Activated T-cell treated with anti-CD3 and anti-CD28 coated beads, Interleukin-2, amount 50 U/mL, for 24 hours (primary cell): ENCODE results near the gene ALG2.

Source experiments
- DNase-seq: peaks from one replicate; pipeline ENCODE4 v3.0.0-alpha.2; 2020
- H3K27ac Mint-ChIP-seq: 2 replicates; pipeline ENCODE4 v1.8.0; 2020; ENCODE audit warnings: mild to moderate bottlenecking, mixed read lengths
- H3K27me3 Mint-ChIP-seq: 2 replicates; pipeline ENCODE4 v1.8.0; 2020; ENCODE audit warnings: mixed read lengths
- H3K36me3 Mint-ChIP-seq: 2 replicates; pipeline ENCODE4 v1.8.0; 2020; ENCODE audit warnings: low read depth, mixed read lengths
- H3K4me1 Mint-ChIP-seq: 2 replicates; pipeline ENCODE4 v1.8.0; 2020; ENCODE audit warnings: low read depth, mixed read lengths
- H3K4me3 Mint-ChIP-seq: 2 replicates; pipeline ENCODE4 v1.8.0; 2020; ENCODE audit warnings: mild to moderate bottlenecking, moderate library complexity, mixed read lengths
- H3K9me3 Mint-ChIP-seq: 2 replicates; pipeline ENCODE4 v1.8.0; 2020; ENCODE audit warnings: mixed read lengths

Gene ALG2

DNA sequence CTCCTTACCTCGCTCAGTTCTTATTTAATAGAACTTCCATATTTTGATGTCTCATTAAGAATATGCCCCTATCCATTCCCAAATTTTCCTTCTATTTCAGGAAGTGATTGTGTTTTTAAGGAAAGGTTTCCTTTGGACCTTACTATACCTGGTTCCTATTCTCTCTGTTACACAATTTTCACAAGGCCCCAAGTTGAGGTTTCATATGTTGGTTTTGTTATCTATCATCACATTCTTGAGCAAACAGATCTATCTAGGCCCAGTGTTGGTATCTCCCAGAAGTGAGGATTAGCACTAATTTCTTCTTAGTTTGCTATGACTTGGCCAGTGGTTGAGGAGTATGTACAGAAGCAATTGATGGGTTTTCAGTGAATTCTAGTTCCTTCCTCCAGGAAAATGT is 41.5 kb downstream of the ALG2 start:
- peaks cover 60% of the 10 kb centered on the region for H3K4me1 Mint-ChIP-seq
- no peaks in the 10 kb centered on the region for H3K36me3 Mint-ChIP-seq
- H3K4me3 Mint-ChIP-seq, result no peak overlapping the region
- no peaks in the 10 kb centered on the region for H3K9me3 Mint-ChIP-seq
- H3K27me3 Mint-ChIP-seq, result no peaks in the 10 kb centered on the region
- peak overlapping the region; percentile 82 for H3K27ac Mint-ChIP-seq
- DNase-seq, result no peak

DNA sequence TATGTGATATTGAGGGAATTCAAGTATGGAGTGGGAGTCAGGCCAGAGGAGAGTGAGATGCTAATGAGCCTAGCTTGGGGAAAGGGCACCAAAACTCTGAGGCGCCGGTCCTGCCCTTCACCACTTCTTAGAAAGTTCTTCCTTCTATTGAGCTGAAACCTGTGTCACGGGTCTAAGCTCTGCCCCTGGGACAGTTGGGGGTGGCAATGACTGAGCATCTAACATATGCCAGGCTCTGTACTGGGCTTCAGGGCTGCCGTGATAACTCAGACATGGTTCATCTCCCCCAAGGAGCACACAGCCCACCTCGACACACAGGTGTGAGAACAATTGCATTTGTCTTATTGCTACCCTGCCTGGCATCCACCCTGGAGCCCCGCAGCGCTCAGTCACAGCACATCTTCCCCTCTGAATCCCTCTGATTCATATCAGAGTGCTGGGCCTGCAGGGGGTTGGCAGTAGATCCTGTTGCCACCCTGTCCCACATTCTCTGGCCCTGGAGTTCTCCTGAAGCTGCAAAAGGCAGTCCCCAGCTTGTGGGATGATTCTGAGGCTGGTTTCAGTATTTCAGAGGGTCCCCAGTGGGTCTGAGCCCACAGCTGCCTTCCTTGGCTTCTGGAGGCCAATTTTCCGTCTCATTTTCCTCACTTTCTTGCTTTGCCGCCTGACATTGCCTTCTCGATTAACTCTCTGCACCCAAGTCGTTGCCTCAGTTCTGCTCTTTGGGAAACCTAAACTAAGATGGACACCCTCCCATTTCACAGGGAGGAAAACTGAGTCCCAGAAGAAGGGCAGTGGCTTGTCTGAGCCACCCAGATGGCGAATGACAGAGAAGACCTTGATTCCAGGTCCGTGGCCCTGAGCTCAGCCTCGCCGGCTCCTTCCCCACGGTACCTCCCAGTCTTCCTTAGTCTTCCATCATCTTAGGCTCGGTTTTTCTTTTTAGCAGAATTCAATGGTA is 42.5 kb downstream of the ALG2 start:
- Mint-ChIP-seq H3K9me3 (no peaks in the 10 kb centered on the region), H3K4me3 (no peak overlapping the region), H3K36me3 (no peaks in the 10 kb centered on the region), H3K27ac (no peak overlapping the region), H3K27me3 (no peaks in the 10 kb centered on the region), H3K4me1 (peaks cover 53% of the 10 kb centered on the region)
- no peak for DNase-seq

GRCh38 chr9:99177576-99178366 is 44.0 kb downstream of the ALG2 start:
- DNase-seq, result no peak
- no peak overlapping the region for H3K4me3 Mint-ChIP-seq
- no peaks in the 10 kb centered on the region for H3K9me3 Mint-ChIP-seq
- H3K27ac Mint-ChIP-seq, result no peak overlapping the region
- peaks cover 48% of the 10 kb centered on the region for H3K4me1 Mint-ChIP-seq
- H3K36me3 Mint-ChIP-seq, result no peaks in the 10 kb centered on the region
- H3K27me3 Mint-ChIP-seq, result peaks cover 4% of the 10 kb centered on the region

DNA sequence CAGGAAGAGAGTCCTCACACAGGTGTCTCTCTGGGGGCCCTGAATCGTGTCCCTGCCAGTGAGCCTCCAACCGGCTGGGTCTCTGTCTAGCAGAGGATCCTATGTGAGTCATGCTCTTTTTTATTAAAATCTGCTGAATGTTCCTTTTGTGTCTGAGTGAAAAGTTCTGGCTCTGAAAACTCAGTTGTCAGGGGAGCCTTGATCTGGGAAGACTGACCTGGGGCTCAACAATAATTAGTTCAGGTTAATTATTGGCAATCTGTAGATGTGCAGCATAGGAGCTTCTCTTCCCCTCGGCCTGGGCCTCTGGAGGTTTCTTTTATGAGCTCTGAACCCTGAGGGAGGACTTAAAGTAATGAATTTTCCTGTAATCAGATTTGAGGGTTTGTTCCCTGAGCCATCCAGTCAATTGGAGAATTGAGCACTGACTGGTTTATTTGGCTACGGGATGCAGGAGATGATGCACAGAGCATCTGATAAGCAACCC is 45.2 kb downstream of the ALG2 start:
- peaks cover 10% of the 10 kb centered on the region for H3K27me3 Mint-ChIP-seq
- DNase-seq, result no peak
- peaks cover 36% of the 10 kb centered on the region for H3K4me1 Mint-ChIP-seq
- H3K4me3 Mint-ChIP-seq, result no peak overlapping the region
- H3K36me3 Mint-ChIP-seq, result no peaks in the 10 kb centered on the region
- no peak overlapping the region for H3K27ac Mint-ChIP-seq
- H3K9me3 Mint-ChIP-seq, result no peaks in the 10 kb centered on the region

DNA sequence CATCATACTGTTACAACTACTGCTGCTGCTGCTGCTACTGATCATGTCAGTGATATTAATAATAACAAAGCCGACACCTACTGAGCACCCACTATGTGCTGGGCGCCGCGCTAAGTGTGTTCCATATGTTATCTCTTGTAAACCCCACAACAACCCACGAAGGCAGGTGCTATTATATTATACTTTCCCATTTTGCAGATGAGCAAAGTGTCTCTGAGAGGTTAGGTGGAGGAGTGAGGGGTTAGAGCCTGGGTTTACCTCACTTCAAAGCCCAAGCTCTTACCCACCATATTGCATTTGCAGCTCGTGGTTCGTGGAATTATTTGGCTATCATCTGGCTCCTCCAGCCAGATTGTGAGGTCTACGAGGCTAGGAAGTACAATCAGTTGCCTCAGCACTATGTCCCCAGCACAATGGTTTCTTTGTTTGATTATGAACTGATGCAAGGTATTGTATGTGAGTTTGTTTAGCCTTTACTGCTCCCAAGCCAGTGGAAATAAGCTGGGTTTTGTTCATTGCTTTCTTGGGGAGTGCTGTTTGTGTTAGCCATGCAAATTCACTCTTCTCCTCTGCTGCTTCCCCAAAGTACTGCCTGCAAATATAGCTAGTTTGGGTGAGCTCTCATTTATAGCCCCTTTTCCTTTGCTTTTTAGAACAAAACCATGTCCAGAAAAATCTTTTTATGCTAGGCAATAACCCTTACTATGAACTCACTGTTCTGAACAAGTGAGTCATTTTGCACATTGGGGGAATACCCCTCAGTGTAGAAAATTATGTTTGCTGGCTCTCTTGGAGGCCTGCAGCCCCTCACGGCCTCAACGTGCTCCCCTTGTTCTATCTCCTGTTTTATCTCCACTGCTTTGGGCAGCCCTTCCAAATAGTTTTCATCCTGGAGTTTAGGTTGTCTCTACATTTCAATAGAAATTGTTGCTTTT is 47.9 kb downstream of the ALG2 start:
- no peak overlapping the region for H3K27ac Mint-ChIP-seq
- peaks cover 11% of the 10 kb centered on the region for H3K4me1 Mint-ChIP-seq

GRCh38 chr9:99172124-99173091 is 49.3 kb downstream of the ALG2 start:
- H3K27ac Mint-ChIP-seq, result no peak overlapping the region
- peaks cover 20% of the 10 kb centered on the region for H3K4me1 Mint-ChIP-seq
- no peaks in the 10 kb centered on the region for H3K9me3 Mint-ChIP-seq
- H3K27me3 Mint-ChIP-seq, result peaks cover 12% of the 10 kb centered on the region
- no peak overlapping the region for H3K4me3 Mint-ChIP-seq
- no peak for DNase-seq
- H3K36me3 Mint-ChIP-seq, result no peaks in the 10 kb centered on the region

More for the DNA sequence above, 47.9 kb downstream of the ALG2 start:
- Mint-ChIP-seq H3K27me3 (peaks cover 12% of the 10 kb centered on the region), H3K9me3 (no peaks in the 10 kb centered on the region), H3K4me3 (no peak overlapping the region), H3K36me3 (no peaks in the 10 kb centered on the region)
- no peak for DNase-seq

DNA sequence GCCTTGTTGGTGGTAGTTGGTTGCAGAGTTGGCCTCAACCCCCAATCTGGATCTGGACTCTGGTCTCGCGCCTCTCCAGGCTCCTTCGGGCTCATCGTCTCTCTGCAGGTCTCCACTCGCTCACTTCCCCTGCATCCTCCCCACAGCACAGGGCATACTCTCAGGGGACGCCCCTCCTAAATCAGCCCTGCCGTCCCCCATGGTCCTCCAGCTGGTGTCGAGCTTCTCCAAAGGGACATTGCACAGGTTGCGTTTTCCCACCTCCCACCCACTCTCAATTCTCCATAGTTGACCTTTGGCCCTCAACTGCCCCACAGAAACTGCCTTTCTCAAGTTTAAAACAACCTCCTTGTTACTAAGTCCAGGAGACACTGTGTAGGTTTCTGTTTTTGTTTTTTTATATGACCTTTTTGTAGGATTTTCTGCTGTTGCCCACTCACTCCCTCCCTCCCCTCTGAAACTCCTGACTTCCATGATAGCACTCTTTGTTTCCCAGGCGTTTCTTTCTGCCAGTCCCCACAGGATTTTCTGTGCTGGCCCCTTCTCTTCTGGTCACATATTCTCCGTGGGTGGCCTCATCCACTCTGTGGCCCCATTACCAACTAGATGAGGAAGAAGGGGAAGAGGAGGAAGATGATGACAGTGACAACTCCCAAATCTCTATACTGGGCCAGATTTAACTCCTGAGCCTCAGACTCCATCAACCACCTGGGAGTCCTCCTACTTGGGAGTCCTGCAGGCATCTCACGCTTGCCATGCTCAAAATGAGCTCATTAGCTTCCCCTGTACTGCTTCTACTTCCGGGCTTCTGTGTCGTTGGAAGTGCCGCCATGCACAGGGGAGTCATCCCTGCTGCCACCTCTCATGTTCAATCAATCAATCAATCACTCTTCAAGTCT is 50.3 kb downstream of the ALG2 start:
- peaks cover 12% of the 10 kb centered on the region for H3K27me3 Mint-ChIP-seq
- H3K36me3 Mint-ChIP-seq, result no peaks in the 10 kb centered on the region
- H3K9me3 Mint-ChIP-seq, result no peaks in the 10 kb centered on the region
- peaks cover 25% of the 10 kb centered on the region for H3K4me1 Mint-ChIP-seq
- H3K4me3 Mint-ChIP-seq, result no peak overlapping the region
- no peak overlapping the region for H3K27ac Mint-ChIP-seq
- DNase-seq, result no peak

DNA sequence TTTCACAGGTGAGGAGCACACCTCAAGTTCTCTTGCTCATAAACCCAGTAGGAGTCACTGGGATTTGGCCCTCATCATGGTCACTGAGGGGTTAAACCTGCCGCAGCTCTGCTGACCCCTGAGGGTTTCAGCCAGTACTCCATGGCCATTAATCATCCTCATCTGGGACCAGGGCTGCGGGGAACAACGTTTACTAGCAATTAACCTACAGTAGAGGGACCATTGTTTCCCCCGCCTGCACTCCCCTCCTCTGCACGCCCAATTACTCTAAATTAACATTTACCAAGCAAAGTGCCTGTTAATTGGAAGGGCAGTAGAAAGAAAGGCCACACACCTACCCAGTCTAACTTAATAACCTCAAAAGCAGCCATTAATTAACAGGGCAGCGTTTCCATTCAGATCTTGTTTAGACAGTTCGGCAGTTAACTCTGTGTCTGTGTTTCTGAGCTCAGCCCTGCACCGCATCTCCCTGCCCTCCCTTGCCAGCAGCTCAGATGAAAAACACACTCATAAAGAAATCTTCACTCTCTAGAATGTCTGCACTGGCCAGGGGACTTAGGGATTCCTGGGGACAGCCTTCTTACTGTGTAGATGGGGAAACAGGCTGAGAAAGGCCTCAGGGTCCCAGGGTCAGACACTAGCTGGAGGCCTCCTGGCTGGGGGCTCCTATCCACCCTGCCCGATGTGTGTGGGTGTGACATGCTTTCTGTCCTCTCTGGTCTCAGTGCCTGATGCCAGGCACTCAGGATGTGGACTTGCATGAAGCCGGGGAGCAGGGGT is 51.6 kb downstream of the ALG2 start:
- H3K27me3 Mint-ChIP-seq, result peaks cover 12% of the 10 kb centered on the region
- no peak overlapping the region for H3K27ac Mint-ChIP-seq
- H3K9me3 Mint-ChIP-seq, result no peaks in the 10 kb centered on the region
- H3K36me3 Mint-ChIP-seq, result no peaks in the 10 kb centered on the region
- no peak overlapping the region for H3K4me3 Mint-ChIP-seq
- peaks cover 30% of the 10 kb centered on the region for H3K4me1 Mint-ChIP-seq
- DNase-seq, result no peak

GRCh38 chr9:99169086-99169485 is 52.7 kb downstream of the ALG2 start:
- Mint-ChIP-seq H3K4me3 (no peak overlapping the region), H3K4me1 (peaks cover 26% of the 10 kb centered on the region), H3K27ac (no peak overlapping the region), H3K9me3 (no peaks in the 10 kb centered on the region), H3K27me3 (peaks cover 12% of the 10 kb centered on the region), H3K36me3 (no peaks in the 10 kb centered on the region)
- no peak for DNase-seq

GRCh38 chr9:99167694-99168093 is 54.0 kb downstream of the ALG2 start:
- peaks cover 8% of the 10 kb centered on the region for H3K27me3 Mint-ChIP-seq
- H3K4me1 Mint-ChIP-seq, result peaks cover 25% of the 10 kb centered on the region
- H3K4me3 Mint-ChIP-seq, result no peak overlapping the region
- no peak for DNase-seq
- H3K9me3 Mint-ChIP-seq, result no peaks in the 10 kb centered on the region
- H3K27ac Mint-ChIP-seq, result no peak overlapping the region
- no peaks in the 10 kb centered on the region for H3K36me3 Mint-ChIP-seq

DNA sequence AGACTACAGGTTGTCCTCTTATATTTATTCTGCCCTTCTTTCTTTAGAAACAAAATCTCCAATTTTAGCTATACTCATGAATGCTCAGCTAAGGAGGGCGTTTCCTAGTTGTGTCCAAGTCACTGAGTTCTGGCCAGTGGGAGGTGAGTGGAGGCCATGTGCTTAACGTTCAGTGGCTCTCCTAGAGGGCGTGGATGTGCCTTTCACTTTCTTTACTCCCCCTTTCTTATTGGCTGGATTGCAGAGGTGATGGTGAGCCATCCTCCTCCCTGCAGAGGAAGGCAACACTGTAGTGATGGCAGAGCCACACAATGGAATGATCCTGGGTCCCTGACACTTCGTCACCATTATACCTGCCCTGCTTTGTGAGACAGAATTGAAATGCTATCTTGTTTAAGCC is 54.6 kb downstream of the ALG2 start:
- DNase-seq, result no peak
- Mint-ChIP-seq H3K4me3 (no peak overlapping the region), H3K9me3 (no peaks in the 10 kb centered on the region), H3K4me1 (peaks cover 26% of the 10 kb centered on the region), H3K27ac (no peak overlapping the region), H3K36me3 (no peaks in the 10 kb centered on the region), H3K27me3 (peaks cover 8% of the 10 kb centered on the region)
